SU-DHL-6 (cell line): ENCODE data around the gene CYP4X1.
"Not testable (repeated sequence)": the region's sequence is repeated elsewhere in the genome, so short reads cannot be mapped to it uniquely, and the experiment has no call there.

Experiments used
- CTCF ChIP-seq: fragments of 200-600 bp; sonication (generic); IDR thresholded peaks from one replicate; pipeline ENCODE4 v1.5.1; 2017; ENCODE audit warnings: antibody characterized with exemption, mild to moderate bottlenecking, low read length, moderate library complexity; ENCODE audit not compliant: insufficient read depth, poor library complexity, severe bottlenecking
- EZH2phosphoT487 ChIP-seq: fragments of 200-600 bp; sonication (generic), shearing (Covaris generic); conservative IDR thresholded peaks from 2 replicates; pipeline ENCODE4 v1.6.1; 2018; ENCODE audit warnings: mild to moderate bottlenecking, antibody characterized with exemption, low read length, moderate library complexity, mixed read lengths

GRCh38 chr1:47006437-47006836, 17.0 kb upstream of the CYP4X1 start:
- not testable (repeated sequence) for TF ChIP-seq EZH2phosphoT487, CTCF
